GM13976 (cell line): ENCODE data around the gene MRPS26.

Experiments
- DNase-seq: peaks from one replicate; pipeline ENCODE4 v3.0.0; 2012; ENCODE audit warnings: low spot score
- CTCF ChIP-seq: IDR thresholded peaks from 2 replicates; pipeline ENCODE4 v1.5.1; 2012; ENCODE audit warnings: borderline replicate concordance, mild to moderate bottlenecking; ENCODE audit not compliant: insufficient read depth; ENCODE audit errors: extremely low read depth, missing control alignments, control extremely low read depth
- in situ Hi-C: fragments of 300-500 bp; cut with MboI; formaldehyde crosslinking; loops from one replicate; pipeline ENCODE4 v1.12.0; 2022; ENCODE audit warnings: low sequenced_read_pairs, mixed read lengths, inconsistent platforms; ENCODE audit not compliant: unreplicated experiment

The MRPS26 gene

GRCh38 chr20:3027987-3028386 is 17.9 kb upstream of the MRPS26 start:
- in situ Hi-C loops = no loop called here
- DNase-seq = no peak
- no peak for TF ChIP-seq CTCF

GRCh38 chr20:3031524-3032147 is 14.2 kb upstream of the MRPS26 start:
- no peak for TF ChIP-seq CTCF
- in situ Hi-C loops = no loop called here
- DNase-seq = no peak

- in situ Hi-C loops = no loop called here
- TF ChIP-seq CTCF = no peak
- no peak for DNase-seq
Observed at GRCh38 chr20:3032624-3033023, 13.2 kb upstream of the MRPS26 start.

- DNase-seq = no peak
- no peak for TF ChIP-seq CTCF
- in situ Hi-C loops = no loop called here
Observed at GRCh38 chr20:3037654-3038053, 8.2 kb upstream of the MRPS26 start.

GRCh38 chr20:3038454-3038853 is 7.4 kb upstream of the MRPS26 start:
- no peak for DNase-seq
- in situ Hi-C loops = no loop called here
- no peak for TF ChIP-seq CTCF

- no peak for TF ChIP-seq CTCF
- in situ Hi-C loops = no loop called here
- no peak for DNase-seq
Observed at GRCh38 chr20:3039426-3039825, 6.4 kb upstream of the MRPS26 start.

- no peak for DNase-seq
- no peak for TF ChIP-seq CTCF
- in situ Hi-C loops = no loop called here
Observed at GRCh38 chr20:3040086-3040485, 5.8 kb upstream of the MRPS26 start.
